Amniotic epithelial cell (primary cell): ENCODE results near the gene DVL1.

Experiments used
- DNase-seq: peaks from one replicate; pipeline ENCODE4 v3.0.0-alpha.2; 2010; ENCODE audit warnings: low read depth

Gene DVL1

DNA sequence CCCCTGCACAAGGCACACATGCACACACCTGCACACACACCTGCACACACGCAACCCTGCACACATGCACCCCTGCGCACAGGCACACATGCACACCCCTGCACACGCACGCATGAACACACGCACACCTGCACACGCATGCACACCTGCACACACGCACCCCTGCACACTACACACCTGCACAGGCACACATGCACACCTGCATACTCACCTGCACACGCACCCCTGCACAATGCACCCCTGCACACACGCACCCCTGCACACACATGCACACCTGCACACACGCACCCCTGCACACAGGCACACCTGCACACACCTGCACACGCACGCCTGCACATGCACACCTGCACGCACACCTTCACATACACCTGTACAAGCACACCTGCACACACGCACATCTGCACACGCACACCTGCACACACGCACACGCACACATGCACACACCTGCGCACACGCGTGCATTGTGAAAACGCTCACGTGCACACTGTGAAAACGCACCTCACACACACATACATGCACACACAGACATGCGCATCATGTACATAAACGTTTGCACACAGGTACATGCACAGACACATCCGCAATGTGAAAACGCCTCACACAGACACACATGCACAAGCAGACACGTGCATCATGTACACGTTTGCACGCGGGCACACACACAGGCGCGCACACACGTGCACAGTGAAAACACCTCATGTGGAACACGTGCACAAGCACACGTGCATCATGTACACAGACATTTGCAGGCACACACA, 8.2 kb downstream of the DVL1 start:
- DNase-seq, result no peak

DNA sequence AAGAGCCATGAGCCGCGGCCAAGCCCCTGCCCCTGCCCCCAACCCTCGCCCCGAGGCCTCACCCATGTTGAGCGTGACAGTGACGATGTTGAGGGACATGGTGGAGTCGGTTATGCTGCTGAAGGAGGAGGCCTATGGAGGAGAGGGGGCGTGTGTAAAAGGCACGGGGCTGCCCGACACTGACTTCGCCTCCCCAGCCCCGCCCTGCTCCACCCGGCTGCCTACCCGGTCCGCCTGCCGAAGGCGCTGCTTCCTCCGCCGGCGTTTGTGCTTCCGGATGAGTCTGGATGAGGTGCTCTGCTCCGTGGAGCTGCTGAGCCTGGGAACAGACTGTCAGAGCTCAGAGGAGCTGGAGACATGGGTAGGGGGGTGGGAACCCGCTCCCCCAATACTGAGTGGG, 9.0 kb downstream of the DVL1 start:
- DNase-seq, result no peak

DNA sequence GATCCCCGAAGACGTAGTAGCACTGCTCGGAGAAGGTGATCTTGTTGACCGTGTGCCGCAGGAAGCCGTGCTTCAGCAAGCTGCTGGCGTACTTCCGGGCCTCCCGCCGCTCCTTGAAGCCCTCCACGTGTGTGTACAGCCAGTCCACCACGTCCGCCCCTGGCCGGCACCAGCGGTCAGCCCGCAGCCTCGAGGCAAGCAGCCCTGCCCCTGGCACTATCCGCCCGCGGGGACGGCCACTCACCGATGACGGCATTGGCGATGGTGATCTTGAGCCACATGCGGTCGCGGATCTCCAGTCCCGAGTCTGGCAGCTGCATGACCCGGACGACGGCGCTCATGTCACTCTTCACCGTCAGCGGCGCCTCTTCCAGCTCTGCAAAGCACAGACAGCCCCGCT, 10.9 kb downstream of the DVL1 start:
- DNase-seq, result no peak

DNA sequence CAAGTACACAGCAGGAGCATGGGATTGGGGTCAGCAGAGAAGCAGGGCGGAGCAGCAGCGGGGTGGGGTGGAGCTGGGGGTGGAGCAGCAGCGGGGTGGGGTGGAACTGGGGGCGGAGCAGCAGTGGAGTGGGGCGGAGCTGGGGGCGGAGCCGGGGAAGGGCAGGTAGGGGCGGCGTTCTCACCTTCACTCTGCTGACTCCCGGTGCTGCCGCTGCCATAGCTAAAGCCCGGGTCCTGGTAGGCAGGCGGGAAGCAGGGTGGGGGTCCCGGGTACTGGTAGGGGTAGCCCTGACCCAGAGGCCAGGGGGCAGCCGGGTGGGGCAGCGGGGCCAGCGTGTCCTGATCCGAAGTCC, 11.4 kb downstream of the DVL1 start:
- DNase-seq, result no peak

DNA sequence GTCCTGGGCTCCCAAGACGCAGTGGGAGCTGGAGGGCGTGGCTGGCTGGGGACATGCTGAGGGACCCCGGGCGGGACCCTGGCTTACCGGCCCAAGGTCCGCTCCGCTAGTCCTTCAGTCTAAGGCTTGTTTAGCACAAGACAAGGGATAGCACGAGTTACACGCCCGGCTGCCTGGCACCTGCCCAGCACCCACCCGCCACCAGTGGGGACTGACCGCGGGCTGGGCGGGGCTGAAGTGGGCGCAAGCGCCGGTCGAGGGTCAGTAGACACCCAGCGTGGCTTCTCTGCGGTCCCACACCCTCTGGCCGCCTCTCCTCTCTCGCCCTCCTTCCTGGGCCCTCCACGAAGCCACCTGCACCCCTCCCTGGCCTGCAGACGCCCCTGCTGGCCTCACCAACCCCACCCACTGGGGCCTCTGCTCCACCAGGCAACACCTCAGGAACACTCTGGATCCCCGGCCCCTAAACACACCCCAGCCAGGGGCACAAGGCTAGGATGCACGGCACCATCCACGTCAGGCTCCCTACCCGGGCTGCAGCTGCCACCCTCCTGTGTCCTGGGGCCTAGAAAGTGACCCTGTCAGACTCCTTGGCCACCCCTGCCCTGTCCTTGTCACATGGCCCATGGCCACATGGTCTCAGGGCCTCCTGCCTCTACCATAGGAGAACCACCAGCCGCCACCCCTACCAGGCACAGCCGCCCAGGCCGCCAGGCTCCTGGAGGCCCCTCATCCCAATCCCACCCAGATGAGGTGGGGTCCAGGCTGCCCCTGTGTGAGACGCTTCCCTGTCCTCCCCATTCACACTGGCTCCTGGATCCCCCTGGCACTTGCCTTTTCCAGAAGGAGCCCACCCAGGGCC, 12.1 kb downstream of the DVL1 start:
- DNase-seq, result no peak

DNA sequence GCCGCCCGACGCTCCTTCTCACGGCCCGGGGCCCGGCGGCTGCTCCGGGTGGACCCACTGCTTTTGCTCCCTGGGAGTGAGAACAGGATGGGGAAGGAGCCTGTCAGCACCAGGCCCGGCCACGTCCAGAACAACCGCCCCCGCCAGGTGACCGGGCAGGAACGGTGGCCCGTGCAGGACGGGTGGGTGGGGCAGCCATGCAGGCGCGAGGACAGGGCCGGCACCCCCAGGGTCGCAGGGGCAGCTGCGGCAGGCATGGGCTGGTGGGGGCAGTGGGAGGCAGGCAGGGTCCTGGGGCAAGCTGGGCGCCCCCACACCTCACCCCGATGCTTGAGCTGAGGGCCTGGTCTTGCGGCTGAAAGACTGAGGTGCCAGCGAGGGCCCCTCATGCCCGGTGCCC, 12.8 kb downstream of the DVL1 start:
- no peak for DNase-seq

DNA sequence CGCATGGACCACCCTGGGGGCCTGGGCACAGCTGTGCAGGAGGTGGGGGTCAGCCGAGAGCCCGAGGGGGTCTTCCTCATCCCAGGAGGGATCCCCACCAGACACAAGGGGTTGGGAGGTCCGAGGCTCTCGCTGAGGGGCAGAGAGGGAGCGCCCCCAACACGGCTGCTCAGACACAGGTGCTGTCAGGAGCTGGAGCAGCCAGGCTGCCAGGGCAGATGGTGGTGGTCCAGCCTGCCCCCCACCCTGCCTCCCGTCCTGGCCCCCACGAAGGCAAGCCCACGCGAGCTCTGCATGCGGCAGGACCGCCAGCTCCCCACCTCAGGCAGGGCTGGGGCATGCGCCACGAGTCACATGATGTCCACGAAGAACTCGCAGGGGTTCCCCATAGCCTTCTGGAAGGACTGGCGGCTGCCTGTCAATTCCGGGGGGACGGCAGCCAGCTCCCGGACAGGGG, 13.4 kb downstream of the DVL1 start:
- no peak for DNase-seq

DNA sequence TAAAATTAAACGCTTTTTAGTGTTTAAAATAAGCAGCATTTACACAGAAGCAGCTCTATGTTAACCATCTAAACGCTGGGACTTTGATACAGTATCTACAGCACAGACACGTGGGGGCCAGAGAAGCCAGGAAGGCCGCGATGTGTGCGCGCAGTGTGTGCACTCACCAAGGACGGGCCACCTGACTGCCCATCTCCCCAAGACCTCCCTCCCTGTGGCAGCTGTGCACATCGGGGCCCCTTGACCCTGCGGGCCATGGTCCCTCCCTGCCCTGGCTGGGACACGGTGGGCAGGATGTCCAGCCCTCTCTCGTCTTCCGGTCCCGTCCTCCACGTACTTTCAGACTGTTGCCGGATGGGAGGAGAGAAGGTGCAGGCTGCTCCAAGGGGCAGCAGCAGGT, 13.9 kb downstream of the DVL1 start:
- no peak for DNase-seq

DNA sequence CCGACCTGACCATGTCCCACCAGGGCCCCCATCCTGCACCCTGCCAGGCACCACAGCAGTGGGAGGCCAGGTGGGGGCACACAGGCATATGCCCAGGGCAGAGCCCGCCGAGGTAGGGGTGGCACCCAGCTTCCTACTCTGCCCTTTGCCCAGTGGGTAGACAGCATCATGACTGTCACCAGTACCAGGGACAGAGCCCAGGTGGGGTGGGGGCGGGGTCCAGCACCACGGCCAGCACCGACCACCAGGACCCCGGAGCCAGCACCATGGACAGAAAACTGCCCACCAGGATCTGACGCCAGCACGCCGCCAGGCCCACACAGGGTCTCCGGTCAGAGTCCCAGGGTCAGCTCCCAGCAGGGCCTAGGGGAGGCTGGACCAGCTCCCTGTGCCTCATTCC, 14.4 kb downstream of the DVL1 start:
- no peak for DNase-seq

DNA sequence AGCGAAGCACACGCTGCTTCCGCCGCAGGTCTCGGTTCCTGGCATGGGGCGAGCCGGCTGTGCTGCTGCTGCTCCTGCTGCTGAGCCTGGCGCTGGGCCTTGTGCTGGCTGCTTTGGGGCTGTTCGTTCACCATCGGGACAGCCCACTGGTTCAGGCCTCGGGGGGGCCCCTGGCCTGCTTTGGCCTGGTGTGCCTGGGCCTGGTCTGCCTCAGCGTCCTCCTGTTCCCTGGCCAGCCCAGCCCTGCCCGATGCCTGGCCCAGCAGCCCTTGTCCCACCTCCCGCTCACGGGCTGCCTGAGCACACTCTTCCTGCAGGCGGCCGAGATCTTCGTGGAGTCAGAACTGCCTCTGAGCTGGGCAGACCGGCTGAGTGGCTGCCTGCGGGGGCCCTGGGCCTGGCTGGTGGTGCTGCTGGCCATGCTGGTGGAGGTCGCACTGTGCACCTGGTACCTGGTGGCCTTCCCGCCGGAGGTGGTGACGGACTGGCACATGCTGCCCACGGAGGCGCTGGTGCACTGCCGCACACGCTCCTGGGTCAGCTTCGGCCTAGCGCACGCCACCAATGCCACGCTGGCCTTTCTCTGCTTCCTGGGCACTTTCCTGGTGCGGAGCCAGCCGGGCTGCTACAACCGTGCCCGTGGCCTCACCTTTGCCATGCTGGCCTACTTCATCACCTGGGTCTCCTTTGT, 15.5 kb downstream of the DVL1 start:
- no peak for DNase-seq

DNA sequence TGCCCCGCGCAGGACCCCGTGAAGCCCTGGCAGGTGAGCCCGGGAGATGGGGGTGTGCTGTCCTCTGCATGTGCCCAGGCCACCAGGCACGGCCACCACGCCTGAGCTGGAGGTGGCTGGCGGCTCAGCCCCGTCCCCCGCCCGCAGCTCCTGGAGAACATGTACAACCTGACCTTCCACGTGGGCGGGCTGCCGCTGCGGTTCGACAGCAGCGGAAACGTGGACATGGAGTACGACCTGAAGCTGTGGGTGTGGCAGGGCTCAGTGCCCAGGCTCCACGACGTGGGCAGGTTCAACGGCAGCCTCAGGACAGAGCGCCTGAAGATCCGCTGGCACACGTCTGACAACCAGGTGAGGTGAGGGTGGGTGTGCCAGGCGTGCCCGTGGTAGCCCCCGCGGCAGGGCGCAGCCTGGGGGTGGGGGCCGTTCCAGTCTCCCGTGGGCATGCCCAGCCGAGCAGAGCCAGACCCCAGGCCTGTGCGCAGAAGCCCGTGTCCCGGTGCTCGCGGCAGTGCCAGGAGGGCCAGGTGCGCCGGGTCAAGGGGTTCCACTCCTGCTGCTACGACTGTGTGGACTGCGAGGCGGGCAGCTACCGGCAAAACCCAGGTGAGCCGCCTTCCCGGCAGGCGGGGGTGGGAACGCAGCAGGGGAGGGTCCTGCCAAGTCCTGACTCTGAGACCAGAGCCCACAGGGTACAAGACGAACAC, 16.3 kb downstream of the DVL1 start:
- no peak for DNase-seq

DNA sequence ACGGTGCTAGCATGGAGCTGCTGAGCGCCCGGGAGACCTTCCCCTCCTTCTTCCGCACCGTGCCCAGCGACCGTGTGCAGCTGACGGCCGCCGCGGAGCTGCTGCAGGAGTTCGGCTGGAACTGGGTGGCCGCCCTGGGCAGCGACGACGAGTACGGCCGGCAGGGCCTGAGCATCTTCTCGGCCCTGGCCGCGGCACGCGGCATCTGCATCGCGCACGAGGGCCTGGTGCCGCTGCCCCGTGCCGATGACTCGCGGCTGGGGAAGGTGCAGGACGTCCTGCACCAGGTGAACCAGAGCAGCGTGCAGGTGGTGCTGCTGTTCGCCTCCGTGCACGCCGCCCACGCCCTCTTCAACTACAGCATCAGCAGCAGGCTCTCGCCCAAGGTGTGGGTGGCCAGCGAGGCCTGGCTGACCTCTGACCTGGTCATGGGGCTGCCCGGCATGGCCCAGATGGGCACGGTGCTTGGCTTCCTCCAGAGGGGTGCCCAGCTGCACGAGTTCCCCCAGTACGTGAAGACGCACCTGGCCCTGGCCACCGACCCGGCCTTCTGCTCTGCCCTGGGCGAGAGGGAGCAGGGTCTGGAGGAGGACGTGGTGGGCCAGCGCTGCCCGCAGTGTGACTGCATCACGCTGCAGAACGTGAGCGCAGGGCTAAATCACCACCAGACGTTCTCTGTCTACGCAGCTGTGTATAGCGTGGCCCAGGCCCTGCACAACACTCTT, 17.0 kb downstream of the DVL1 start:
- DNase-seq, result no peak

DNA sequence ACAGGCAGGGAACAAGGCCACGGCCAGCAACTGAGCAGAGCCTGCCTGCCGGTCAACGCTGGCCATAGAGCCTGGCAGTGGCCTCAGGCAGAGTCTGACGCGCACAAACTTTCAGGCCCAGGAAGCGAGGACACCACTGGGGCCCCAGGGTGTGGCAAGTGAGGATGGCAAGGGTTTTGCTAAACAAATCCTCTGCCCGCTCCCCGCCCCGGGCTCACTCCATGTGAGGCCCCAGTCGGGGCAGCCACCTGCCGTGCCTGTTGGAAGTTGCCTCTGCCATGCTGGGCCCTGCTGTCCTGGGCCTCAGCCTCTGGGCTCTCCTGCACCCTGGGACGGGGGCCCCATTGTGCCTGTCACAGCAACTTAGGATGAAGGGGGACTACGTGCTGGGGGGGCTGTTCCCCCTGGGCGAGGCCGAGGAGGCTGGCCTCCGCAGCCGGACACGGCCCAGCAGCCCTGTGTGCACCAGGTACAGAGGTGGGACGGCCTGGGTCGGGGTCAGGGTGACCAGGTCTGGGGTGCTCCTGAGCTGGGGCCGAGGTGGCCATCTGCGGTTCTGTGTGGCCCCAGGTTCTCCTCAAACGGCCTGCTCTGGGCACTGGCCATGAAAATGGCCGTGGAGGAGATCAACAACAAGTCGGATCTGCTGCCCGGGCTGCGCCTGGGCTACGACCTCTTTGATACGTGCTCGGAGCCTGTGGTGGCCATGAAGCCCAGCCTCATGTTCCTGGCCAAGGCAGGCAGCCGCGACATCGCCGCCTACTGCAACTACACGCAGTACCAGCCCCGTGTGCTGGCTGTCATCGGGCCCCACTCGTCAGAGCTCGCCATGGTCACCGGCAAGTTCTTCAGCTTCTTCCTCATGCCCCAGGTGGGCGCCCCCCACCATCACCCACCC, 17.9 kb downstream of the DVL1 start, which contains the start of gene TAS1R3:
Gene TAS1R3, plus strand, starts transcription at position 213 of the 898 bp plus-strand sequence. Its CDS starts 66 bp downstream, at position 279.
- DNase-seq, result no peak

DNA sequence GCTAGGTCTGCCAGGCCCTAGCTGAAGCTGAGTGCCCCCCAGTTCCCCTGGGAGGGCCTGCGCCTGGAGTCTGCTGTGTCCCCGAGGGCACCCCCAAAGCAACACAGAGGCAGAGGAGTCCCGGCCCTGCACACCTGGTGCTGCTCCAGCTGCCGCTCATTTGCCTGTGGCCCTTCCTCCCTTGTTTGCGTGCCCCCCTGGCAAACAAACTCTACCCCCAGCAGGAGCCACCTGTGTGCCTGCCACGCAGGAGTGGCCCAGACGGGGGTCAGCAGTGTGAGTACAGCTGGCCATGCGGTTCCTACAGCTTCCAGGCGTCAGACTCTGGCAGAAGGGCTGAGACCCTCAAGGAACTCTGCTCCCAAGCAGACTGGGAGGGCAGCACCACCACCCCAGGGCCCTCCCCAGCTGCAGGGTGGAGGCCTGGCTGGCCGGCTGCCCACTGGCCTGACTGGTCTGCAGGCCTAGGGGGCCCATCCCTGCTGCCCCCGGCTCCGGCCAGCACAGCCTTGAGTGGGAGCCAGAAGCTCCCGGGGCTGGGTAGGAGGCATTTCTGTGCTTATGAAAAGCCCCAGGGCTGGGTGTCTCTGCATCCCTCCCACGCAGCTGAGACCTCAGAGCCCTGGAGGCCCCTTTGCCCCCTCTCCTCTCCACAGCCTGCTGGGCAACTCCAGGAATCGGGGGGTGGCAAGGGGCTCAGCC, 18.7 kb downstream of the DVL1 start:
- no peak for DNase-seq

DNA sequence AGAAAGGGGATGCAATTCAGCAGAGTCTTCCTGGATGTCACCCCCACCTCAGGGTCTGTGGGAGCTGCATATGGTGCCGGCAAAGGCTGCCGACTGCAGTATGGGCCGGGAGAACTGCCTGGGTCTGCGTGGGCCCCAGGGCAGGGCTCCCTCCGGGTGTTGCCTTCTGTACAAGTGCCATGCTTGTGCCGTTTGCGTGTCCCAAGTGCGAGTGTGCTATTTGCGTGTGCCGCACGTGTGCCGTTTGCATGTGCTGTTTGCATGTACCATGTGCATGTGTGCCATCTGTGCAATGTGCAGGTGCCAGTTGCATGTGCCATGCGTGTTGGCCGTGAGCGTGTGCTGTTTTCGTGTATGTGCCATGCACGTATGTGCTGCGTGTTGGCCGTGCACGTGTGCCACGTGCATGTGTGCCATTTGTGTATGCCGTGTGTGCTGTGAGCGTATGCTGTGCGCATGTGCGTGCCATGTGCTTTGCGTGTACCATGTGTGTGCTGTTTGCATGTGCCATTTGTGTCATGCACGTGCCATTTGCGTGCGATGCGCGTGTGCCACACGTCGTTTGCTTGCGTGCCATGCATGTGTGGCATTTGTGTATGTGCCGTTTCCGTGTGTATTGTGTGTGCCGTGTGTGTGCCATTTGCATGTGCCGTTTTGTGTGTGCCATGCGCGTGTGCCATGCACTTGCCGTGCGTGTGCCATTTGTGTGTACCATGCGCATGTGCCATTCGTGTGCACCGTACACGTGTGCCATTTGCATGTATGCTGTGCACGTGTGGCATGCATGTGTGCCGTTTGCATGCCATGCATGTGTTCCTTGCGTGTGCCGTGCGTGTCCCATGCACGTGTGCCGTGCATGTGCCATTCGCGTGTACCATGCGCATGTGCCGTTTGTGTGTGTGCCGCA, 19.7 kb downstream of the DVL1 start:
- DNase-seq, result no peak

DNA sequence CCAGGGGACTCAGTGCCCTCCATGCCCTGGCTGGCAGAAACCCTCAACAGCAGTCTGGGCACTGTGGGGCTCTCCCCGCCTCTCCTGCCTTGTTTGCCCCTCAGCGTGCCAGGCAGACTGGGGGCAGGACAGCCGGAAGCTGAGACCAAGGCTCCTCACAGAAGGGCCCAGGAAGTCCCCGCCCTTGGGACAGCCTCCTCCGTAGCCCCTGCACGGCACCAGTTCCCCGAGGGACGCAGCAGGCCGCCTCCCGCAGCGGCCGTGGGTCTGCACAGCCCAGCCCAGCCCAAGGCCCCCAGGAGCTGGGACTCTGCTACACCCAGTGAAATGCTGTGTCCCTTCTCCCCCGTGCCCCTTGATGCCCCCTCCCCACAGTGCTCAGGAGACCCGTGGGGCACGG, 21.0 kb downstream of the DVL1 start:
- no peak for DNase-seq

DNA sequence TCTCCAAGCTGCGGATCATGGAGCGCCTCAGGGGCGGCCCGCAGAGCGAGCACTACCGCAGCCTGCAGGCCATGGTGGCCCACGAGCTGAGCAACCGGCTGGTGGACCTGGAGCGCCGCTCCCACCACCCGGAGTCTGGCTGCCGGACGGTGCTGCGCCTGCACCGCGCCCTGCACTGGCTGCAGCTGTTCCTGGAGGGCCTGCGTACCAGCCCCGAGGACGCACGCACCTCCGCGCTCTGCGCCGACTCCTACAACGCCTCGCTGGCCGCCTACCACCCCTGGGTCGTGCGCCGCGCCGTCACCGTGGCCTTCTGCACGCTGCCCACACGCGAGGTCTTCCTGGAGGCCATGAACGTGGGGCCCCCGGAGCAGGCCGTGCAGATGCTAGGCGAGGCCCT, 21.9 kb downstream of the DVL1 start:
- no peak for DNase-seq

DNA sequence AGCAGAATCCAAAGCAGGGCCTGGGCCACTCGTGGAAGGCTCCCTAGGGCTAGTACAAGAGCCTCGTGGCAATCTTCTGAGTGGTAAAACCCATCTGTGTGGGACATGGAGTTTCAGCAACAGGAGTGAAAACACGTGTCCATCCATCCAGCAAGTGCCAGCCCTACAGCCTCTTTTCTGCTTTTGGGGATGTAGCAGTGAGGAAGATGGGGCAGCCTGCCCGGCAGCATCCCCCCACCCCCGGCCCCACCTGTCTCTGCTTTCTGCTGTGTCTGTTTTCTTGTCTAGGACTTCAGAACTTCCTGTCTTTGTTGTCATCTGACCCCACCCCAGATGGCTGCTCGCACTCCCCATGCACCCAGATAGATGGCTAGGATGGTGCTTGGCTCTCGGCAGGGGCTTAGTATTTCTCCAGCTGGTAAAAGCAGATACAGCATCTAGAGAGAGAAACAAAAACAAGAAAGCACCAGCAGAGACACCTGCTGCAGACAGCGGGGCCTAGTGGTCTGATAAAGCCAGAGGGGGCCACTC, 23.1 kb downstream of the DVL1 start:
- DNase-seq, result no peak
